GM19397 (cell line): ENCODE measurements around the gene CTSD.

Experiments
- ATAC-seq: cut with Tn5 transposase; IDR thresholded peaks from one replicate; pipeline ENCODE4 v1.9.1; 2021; ENCODE audit warnings: mild to moderate bottlenecking, moderate library complexity; ENCODE audit not compliant: unreplicated experiment

Gene CTSD

GRCh38 chr11:1782831-1783724 is 19.4 kb upstream of the CTSD start:
- no peak for ATAC-seq

- ATAC-seq: no peak
These were observed 18.4 kb upstream of the CTSD start for GRCh38 chr11:1782031-1782590.

- ATAC-seq: no peak
These were observed 17.9 kb upstream of the CTSD start for GRCh38 chr11:1781593-1781975.

GRCh38 chr11:1780700-1781592 is 17.2 kb upstream of the CTSD start:
- ATAC-seq: no peak

GRCh38 chr11:1779806-1780699 is 16.3 kb upstream of the CTSD start:
- ATAC-seq: no peak

- no peak for ATAC-seq
These were observed 15.5 kb upstream of the CTSD start for GRCh38 chr11:1779034-1779805.

GRCh38 chr11:1778141-1778911 is 14.6 kb upstream of the CTSD start:
- no peak for ATAC-seq

GRCh38 chr11:1777737-1778136 is 14.0 kb upstream of the CTSD start:
- no peak for ATAC-seq

- ATAC-seq: no peak
These were observed 13.4 kb upstream of the CTSD start for GRCh38 chr11:1776944-1777715.

- no peak for ATAC-seq
These were observed 12.7 kb upstream of the CTSD start for GRCh38 chr11:1776331-1776851.

- ATAC-seq: no peak
These were observed 11.2 kb upstream of the CTSD start for GRCh38 chr11:1774886-1775285.

GRCh38 chr11:1773994-1774550 is 10.3 kb upstream of the CTSD start:
- ATAC-seq: no peak

- no peak for ATAC-seq
These were observed 9.6 kb upstream of the CTSD start for GRCh38 chr11:1773131-1773993.

GRCh38 chr11:1772270-1773130 is 8.8 kb upstream of the CTSD start:
- no peak for ATAC-seq

- ATAC-seq: no peak
These were observed 8.0 kb upstream of the CTSD start for GRCh38 chr11:1771700-1772099.

GRCh38 chr11:1771273-1771672 is 7.5 kb upstream of the CTSD start:
- no peak for ATAC-seq
